ENCODE data around the gene MYO1D. TPM values are rescaled to one million over a fixed set of nuclear protein-coding genes. Genes with fewer than 3 reads are reported as not detected.

Gene MYO1D
- polyA plus RNA-seq, 3 donors: 27.1 to 29.8 (median 27.4) TPM

GRCh38 chr17:32518646-32519227 is 358.2 kb downstream of the MYO1D start:
- peak in 1 of 11 donors; percentile 28 for DNase-seq (ENCODE audit: extremely low read depth in 1 of 11, low read depth in 9 of 11, low spot score in 4 of 11)

DNA sequence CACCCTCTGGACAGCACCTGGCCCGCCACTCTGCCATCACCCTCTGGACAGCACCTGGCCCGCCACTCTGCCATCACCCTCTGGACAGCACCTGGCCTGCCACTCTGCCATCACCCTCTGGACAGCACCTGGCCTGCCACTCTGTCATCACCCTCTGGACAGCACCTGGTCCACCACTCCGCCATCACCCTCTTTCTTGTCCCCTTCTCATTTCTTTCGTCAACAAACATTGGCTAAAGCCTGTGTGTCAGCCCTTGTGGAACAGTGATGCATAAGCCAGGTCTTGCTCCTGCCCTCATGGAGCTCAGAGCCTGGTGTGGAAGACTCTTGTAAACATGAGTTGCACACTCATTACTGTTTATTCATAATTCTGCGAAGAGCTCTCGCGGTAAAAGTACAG is 358.9 kb downstream of the MYO1D start:
- no peak for DNase-seq (ENCODE audit: extremely low read depth in 1 of 11, low read depth in 9 of 11, low spot score in 4 of 11)

- DNase-seq (ENCODE audit: extremely low read depth in 1 of 11, low read depth in 9 of 11, low spot score in 4 of 11): no peak
Observed at GRCh38 chr17:32516940-32517701, 359.8 kb downstream of the MYO1D start.

DNA sequence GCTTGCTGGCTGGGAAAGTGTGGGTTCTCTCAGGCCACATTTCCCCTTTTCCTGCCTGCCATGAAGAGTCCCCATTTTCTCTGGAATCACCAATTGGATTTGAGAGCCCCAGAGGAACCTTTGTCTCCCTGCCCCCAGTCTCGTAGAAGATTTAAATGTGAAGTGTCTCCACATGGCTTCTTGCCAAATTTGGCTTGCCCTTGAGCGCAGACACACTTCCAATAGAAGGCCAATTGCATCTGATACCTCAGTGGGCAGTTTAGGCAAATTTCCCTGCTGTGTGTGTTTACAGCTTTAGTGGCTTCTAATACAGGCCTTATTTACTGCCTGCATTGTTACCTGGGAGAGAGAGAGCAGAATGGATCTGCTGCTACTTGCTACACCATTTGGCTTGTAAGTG is 360.5 kb downstream of the MYO1D start:
- DNase-seq (ENCODE audit: extremely low read depth in 1 of 11, low read depth in 9 of 11, low spot score in 4 of 11): no peak

DNA sequence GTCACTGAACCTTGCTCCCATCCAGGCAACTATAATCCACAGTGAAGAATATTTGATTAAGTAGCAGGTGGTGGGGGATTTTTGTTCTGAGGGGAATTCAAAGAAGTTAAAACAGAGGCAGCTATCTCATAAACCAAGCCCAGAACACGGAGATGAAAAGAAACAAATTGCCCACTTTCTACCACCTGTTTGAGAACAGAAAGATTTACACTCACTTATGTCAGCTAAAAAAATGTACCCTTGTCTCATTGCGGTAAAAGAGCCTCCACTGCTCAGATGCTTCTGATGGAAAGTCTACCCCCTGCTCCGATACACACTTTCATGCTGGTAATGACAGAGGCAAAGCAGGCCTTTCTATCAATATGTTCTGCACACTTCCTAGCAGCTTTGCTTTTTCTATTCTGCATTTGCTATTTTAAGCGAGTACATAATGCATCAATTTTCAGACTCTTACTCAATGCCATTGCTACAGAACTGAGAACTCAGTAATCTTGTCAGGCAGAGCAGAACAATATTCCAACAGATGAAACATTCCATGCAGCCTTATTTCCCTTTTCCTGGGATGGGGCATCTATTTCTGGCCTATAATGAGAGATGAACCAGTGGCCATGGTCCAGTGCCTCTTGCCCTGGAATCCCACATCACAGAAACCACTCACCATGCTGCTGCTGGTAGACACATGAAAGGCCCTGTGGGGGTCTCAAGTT is 361.1 kb downstream of the MYO1D start:
- no peak for DNase-seq (ENCODE audit: extremely low read depth in 1 of 11, low read depth in 9 of 11, low spot score in 4 of 11)

GRCh38 chr17:32514606-32515005 is 362.3 kb downstream of the MYO1D start:
- no peak for DNase-seq (ENCODE audit: extremely low read depth in 1 of 11, low read depth in 9 of 11, low spot score in 4 of 11)

DNA sequence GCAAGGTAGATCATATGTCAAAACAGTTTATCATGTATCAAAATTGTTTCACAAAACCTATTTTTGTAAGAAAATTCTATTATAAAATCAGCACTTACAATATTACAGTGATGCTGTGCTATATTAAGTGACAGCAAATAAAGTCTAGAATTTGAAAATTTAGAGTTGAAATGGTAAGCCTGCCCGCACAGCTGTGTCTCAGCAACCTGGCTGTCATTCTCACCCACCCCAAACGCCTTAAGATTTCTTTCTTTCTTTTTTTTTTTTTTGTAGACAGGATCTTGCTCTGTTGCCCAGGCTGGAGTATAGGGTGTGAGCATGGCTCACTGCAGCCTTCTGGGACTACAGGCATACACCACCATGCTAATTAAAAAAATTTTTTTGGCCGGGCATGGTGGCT is 363.3 kb downstream of the MYO1D start:
- DNase-seq (ENCODE audit: extremely low read depth in 1 of 11, low read depth in 9 of 11, low spot score in 4 of 11): no peak

DNA sequence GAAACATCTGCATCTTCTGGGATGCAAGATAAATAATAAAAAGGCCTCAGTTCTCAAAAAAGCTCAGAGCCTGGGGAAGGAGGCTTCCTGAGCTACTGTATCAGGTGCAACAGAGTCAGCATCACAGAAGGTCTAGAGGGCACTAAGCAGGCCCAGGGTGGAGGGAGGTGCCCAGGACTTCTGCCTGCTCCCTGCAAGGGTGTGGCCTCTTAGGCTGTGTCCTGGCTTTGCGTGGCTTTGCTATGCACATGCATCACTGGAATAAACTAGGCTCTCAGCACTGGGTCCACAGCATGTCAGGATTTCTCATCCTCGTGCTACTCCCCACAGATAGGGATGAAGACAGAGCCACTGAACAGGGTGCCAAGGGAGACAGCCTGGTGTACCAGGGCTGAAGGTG is 364.6 kb downstream of the MYO1D start:
- no peak for DNase-seq (ENCODE audit: extremely low read depth in 1 of 11, low read depth in 9 of 11, low spot score in 4 of 11)

- DNase-seq (ENCODE audit: extremely low read depth in 1 of 11, low read depth in 9 of 11, low spot score in 4 of 11): no peak
Observed at GRCh38 chr17:32510466-32510865, 366.5 kb downstream of the MYO1D start.

DNA sequence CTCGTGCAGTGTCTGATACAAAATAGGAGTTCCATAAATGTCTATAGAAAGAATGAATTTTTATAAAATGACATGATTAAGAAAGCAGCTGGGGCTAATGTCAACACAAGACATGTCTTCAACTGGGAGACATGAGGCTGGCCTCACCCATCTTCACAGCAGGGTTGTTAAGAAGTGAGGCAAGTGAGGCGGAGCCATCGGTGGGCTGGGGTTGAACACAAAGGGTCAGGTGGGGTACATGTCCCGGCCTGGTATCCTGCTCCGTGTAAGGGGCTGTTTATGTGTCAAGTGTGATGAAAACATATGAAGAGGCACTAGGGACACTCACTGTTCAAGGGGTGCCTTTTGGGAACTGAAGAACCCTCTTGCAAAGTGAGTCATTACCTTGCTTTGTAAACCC is 368.0 kb downstream of the MYO1D start:
- DNase-seq (ENCODE audit: extremely low read depth in 1 of 11, low read depth in 9 of 11, low spot score in 4 of 11): no peak

DNA sequence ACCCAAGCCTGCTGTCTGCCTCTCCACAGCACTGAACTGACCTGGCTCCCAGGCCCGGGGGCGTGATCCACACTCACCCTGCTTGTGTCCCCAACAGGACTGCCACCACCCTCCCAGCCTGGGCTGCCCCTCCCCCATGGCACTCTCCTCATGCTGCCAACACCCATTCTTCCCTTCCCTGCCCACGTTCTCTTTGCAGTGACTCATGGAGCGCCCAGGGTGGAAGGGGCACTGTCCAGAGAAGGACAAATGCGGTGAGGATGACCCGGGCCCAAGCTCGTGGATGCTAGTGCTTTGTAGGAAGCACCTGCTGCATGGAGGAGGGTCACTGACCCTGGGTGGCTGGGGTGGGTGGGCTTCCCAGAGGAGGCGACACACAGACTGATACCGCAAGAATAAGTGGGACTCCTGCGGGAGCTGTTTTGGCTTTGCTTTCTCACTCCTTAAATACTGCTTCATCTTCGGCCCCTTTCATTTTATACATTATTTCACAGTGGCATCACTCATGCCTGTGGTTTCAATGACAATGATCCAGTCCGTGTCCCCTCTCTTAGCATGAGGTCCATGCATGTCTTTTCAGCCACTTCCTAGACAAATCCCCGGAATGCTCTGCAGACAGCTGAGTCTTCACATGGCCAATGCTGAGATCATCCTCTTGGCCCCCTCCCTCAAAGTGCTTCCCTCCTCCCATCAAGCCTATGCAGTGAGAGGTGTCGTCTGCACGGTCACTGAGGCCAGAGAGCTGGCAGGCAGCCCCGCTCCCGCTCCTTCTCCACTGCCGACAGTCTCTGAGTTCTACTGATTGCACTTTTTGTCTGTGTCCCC is 372.5 kb downstream of the MYO1D start:
- DNase-seq (ENCODE audit: extremely low read depth in 1 of 11, low read depth in 9 of 11, low spot score in 4 of 11): no peak

DNA sequence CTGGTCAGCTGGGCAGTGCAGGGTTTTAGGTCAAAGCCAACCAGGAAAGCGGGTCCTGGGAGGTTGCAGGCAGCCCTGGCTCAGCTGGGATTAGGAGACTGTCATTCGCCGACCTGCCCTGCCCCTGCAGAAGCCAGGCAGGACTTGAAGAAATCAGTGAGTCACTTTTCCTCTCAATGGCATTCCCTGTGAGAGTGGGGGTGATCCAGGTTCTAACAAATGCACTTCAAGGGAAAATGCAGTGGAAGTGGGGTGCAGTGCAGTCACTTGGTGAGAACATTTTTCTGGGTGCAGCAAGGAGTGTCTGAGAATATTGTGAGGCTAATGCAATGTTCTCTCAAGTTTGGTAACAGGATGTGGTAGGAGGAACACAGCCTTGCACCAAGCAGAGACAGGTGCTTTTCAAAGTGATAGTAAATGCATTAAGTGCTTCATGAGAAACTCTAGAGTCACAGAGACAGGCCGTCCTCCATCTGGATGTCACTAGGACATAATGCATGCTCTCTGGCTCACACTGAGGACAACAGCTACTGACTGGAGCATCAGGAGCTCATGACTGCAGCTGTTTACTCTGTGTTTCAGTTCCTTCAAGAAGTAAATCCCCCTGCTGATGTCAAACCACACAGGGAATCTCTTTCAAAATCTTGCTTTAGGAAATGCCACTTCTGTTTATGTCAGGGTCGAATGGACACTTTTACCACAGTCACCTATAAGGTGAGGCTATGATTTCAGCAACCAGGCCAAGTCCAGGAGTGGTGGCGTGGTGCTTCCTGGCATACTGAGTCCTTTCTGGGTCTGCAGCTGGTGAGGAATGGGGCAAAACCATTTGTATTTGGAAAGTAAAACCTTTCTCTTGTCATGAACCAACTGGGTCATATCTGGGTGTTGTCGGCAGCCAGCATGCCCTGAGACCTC is 373.4 kb downstream of the MYO1D start:
- no peak for DNase-seq (ENCODE audit: extremely low read depth in 1 of 11, low read depth in 9 of 11, low spot score in 4 of 11)

DNA sequence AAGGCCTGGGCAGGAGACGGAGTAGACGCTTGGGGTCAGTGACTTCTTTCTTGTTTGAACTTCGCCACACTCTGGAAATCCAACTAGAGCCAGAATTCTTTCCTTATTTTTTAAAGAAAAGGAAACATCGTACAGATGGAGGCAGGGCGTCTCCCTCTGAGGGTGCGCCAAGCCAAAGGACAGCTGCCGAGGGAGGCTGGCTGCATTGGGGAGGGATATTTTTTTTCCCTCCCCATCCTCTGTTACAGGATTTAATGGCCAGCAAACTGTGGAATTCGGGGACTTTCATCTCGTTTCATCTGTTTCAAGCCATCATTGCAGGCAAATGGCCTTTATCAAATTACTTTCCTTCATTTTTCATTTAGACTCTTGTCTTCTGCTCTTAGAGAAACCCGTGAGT is 374.2 kb downstream of the MYO1D start:
- DNase-seq (ENCODE audit: extremely low read depth in 1 of 11, low read depth in 9 of 11, low spot score in 4 of 11): no peak

DNA sequence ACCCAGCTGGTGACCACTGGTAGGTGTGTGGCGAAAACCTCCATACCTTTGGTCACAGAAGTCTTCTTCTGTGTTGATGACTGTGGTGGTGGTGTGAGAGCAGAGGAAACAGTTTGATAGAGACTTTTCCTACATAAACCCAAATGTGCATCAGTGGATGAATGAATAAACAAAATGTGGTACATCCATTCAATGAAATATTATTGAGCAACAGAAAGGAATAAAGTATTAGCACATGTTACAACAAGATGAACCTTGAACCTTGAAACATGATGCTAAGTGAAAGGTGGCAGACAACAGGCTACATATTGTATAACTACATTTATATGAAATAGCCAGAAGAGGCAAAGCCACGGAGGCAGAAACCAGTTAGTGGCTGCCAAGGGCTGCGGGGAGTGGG is 374.9 kb downstream of the MYO1D start:
- DNase-seq (ENCODE audit: extremely low read depth in 1 of 11, low read depth in 9 of 11, low spot score in 4 of 11): no peak

DNA sequence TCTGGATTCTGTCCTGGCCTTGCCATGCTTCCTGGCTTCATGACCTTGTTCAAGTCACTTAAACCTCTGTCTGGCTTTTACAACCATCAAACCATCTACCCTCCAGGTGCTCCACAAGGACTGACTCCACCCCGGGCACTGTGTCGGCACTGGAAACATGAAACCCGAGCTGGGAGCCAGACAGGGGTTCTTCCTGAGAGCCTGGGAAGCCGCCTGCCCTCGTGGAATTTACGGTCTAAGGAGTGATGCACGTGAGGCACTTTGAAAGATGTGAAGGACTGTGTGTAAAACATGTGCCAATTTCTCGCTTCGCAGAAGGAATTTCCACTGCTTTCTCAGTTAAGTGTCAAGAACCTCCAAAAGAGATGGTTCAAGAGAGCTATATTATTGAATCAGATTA is 378.5 kb downstream of the MYO1D start:
- DNase-seq (ENCODE audit: extremely low read depth in 1 of 11, low read depth in 9 of 11, low spot score in 4 of 11): no peak

GRCh38 chr17:32497431-32498205 is 379.3 kb downstream of the MYO1D start:
- no peak for DNase-seq (ENCODE audit: extremely low read depth in 1 of 11, low read depth in 9 of 11, low spot score in 4 of 11)

GRCh38 chr17:32496395-32497073 is 380.4 kb downstream of the MYO1D start:
- no peak for DNase-seq (ENCODE audit: extremely low read depth in 1 of 11, low read depth in 9 of 11, low spot score in 4 of 11)
